HEK293 (cell line): ENCODE measurements around the gene KRT82.

ENCODE experiments used
- CTCF ChIA-PET: fragments of 350-600 bp; formaldehyde crosslinking; extraction: SDS; loops from one replicate; lab custom pipeline; 2021; ENCODE audit warnings: antibody characterized with exemption; lab: Yijun Ruan, JAX
- POLR2A ChIA-PET: fragments of 300-600 bp; formaldehyde crosslinking; extraction: SDS; loops from one replicate; lab custom pipeline; 2020; ENCODE audit warnings: antibody characterized with exemption, inconsistent platforms; lab: Yijun Ruan, JAX
- H3K27ac ChIP-seq: fragments of 200-500 bp; sonication (Bioruptor generic); 2 replicates; pipeline ENCODE4 v1.5.1; 2014; ENCODE audit warnings: low read depth, low read length, control low read depth, inconsistent platforms; ENCODE audit errors: extremely low read depth
- H3K36me3 ChIP-seq, 2 experiments: fragments of 200-500 bp in 1 of 2; sonication (Bioruptor generic) in 1 of 2; 1 replicate in 1 of 2; 2 replicates in 1 of 2; pipeline ENCODE4 v1.5.1; 2014 to 2017; ENCODE audit warnings: inconsistent platforms in 2 of 2, low read length in 2 of 2; ENCODE audit not compliant: control insufficient read depth in 2 of 2, insufficient read depth in 1 of 2
- H3K4me1 ChIP-seq: fragments of 200-500 bp; sonication (Bioruptor generic); 2 replicates; pipeline ENCODE4 v1.5.1; 2014; ENCODE audit warnings: mild to moderate bottlenecking, low read length, inconsistent platforms; ENCODE audit not compliant: control insufficient read depth, insufficient read depth
- H3K4me3 ChIP-seq: 2 replicates; pipeline ENCODE4 v1.5.1; 2011; ENCODE audit warnings: low read depth, mild to moderate bottlenecking, control low read depth, low read length, moderate library complexity
- H3K9me3 ChIP-seq: fragments of 200-500 bp; sonication (Bioruptor generic); 2 replicates; pipeline ENCODE4 v1.5.1; 2014; ENCODE audit warnings: low read depth, low read length, inconsistent platforms; ENCODE audit not compliant: control insufficient read depth, insufficient read depth
- GFI1B ChIP-seq: fragments of 450-650 bp; formaldehyde crosslinking; IDR thresholded peaks from 2 replicates; pipeline ENCODE4 v1.5.1; 2016; ENCODE audit warnings: missing biosample characterization, missing genetic modification characterization
- IKZF3 ChIP-seq: fragments of 450-650 bp; IDR thresholded peaks from 2 replicates; pipeline ENCODE4 v1.5.0; 2018; ENCODE audit warnings: missing biosample characterization, mild to moderate bottlenecking, missing genetic modification characterization, moderate library complexity
- KLF9 ChIP-seq: fragments of 450-650 bp; formaldehyde crosslinking; IDR thresholded peaks from 2 replicates; pipeline ENCODE4 v1.5.1; 2016; ENCODE audit warnings: missing biosample characterization, missing genetic modification characterization, low read depth
- ZFHX2 ChIP-seq: fragments of 450-650 bp; formaldehyde crosslinking; conservative IDR thresholded peaks from 2 replicates; pipeline ENCODE4 v1.5.1; 2016; ENCODE audit warnings: missing biosample characterization, missing genetic modification characterization
- ZIC2 ChIP-seq: fragments of 450-650 bp; formaldehyde crosslinking; IDR thresholded peaks from 2 replicates; pipeline ENCODE4 v1.5.1; 2016; ENCODE audit warnings: missing biosample characterization, missing genetic modification characterization
- ZNF114 ChIP-seq: fragments of 450-650 bp; formaldehyde crosslinking; IDR thresholded peaks from 2 replicates; pipeline ENCODE4 v1.5.0; 2017; ENCODE audit warnings: missing biosample characterization, missing genetic modification characterization
- ZNF133 ChIP-seq: fragments of 450-650 bp; formaldehyde crosslinking; IDR thresholded peaks from 2 replicates; pipeline ENCODE4 v1.5.1; 2016; ENCODE audit warnings: missing biosample characterization, missing genetic modification characterization
- ZNF146 ChIP-seq: fragments of 450-650 bp; formaldehyde crosslinking; IDR thresholded peaks from 2 replicates; pipeline ENCODE4 v1.5.1; 2016; ENCODE audit warnings: missing biosample characterization, missing genetic modification characterization
- ZNF148 ChIP-seq: fragments of 450-650 bp; formaldehyde crosslinking; IDR thresholded peaks from 2 replicates; pipeline ENCODE4 v1.5.0; 2017; ENCODE audit warnings: missing biosample characterization, missing genetic modification characterization, borderline replicate concordance
- ZNF211 ChIP-seq: fragments of 450-650 bp; formaldehyde crosslinking; IDR thresholded peaks from 2 replicates; pipeline ENCODE4 v1.5.1; 2016; ENCODE audit warnings: low read depth, missing biosample characterization, missing genetic modification characterization
- ZNF214 ChIP-seq: fragments of 450-650 bp; formaldehyde crosslinking; IDR thresholded peaks from 2 replicates; pipeline ENCODE4 v1.5.1; 2017; ENCODE audit warnings: missing biosample characterization, mild to moderate bottlenecking, missing genetic modification characterization, borderline replicate concordance
- ZNF280C ChIP-seq: fragments of 450-650 bp; formaldehyde crosslinking; IDR thresholded peaks from 2 replicates; pipeline ENCODE4 v1.5.1; 2016; ENCODE audit warnings: missing biosample characterization, missing genetic modification characterization
- ZNF302 ChIP-seq: fragments of 450-650 bp; formaldehyde crosslinking; IDR thresholded peaks from 2 replicates; pipeline ENCODE4 v1.5.1; 2016; ENCODE audit warnings: missing biosample characterization, missing genetic modification characterization, low read depth
- ZNF391 ChIP-seq: fragments of 450-650 bp; formaldehyde crosslinking; IDR thresholded peaks from 2 replicates; pipeline ENCODE4 v1.5.1; 2016; ENCODE audit warnings: low read depth, missing biosample characterization, missing genetic modification characterization, borderline replicate concordance
- ZNF423 ChIP-seq: fragments of 450-650 bp; formaldehyde crosslinking; IDR thresholded peaks from 2 replicates; pipeline ENCODE4 v1.5.1; 2016; ENCODE audit warnings: missing biosample characterization, missing genetic modification characterization
- ZNF596 ChIP-seq: fragments of 450-650 bp; IDR thresholded peaks from 2 replicates; pipeline ENCODE4 v1.5.0; 2018; ENCODE audit warnings: missing biosample characterization, mild to moderate bottlenecking, missing genetic modification characterization, moderate library complexity
- ZNF626 ChIP-seq: fragments of 450-650 bp; sonication (Bioruptor Pico); formaldehyde crosslinking; IDR thresholded peaks from 2 replicates; pipeline ENCODE4 v1.5.1; 2018; ENCODE audit warnings: missing biosample characterization, missing genetic modification characterization, inconsistent platforms
- ZNF670 ChIP-seq: fragments of 450-650 bp; formaldehyde crosslinking; IDR thresholded peaks from 2 replicates; pipeline ENCODE4 v1.5.1; 2016; ENCODE audit warnings: missing biosample characterization, missing genetic modification characterization, low read depth
- ZSCAN30 ChIP-seq: fragments of 450-650 bp; IDR thresholded peaks from 2 replicates; pipeline ENCODE4 v1.5.1; 2018; ENCODE audit warnings: missing biosample characterization, mild to moderate bottlenecking, missing genetic modification characterization, moderate library complexity
- ZXDB ChIP-seq: fragments of 450-650 bp; formaldehyde crosslinking; IDR thresholded peaks from 2 replicates; pipeline ENCODE4 v1.5.1; 2016; ENCODE audit warnings: missing biosample characterization, missing genetic modification characterization
- TF ChIP-seq, protein P1 (sequence below): fragments of 450-650 bp; formaldehyde crosslinking; IDR thresholded peaks from 2 replicates; pipeline ENCODE4 v1.5.1; 2016; ENCODE audit warnings: missing biosample characterization, missing genetic modification characterization
- TF ChIP-seq, protein P2 (sequence below): fragments of 450-650 bp; formaldehyde crosslinking; IDR thresholded peaks from 2 replicates; pipeline ENCODE4 v1.5.1; 2016; ENCODE audit warnings: missing biosample characterization, missing genetic modification characterization

KRT82 gene

GRCh38 chr12:52436828-52437474, 30.8 kb upstream of the KRT82 start (continued):
- TF ChIP-seq ZNF596 (tag by site-specific recombination) (no peak), ZNF133 (no peak), ZNF280C (no peak), ZNF626 (tag by site-specific recombination) (no peak), ZNF211 (tag by site-specific recombination) (no peak), ZXDB (tag by site-specific recombination) (no peak), GFI1B (no peak), KLF9 (tag by site-specific recombination) (no peak)
- TF ChIP-seq, protein P1, sequence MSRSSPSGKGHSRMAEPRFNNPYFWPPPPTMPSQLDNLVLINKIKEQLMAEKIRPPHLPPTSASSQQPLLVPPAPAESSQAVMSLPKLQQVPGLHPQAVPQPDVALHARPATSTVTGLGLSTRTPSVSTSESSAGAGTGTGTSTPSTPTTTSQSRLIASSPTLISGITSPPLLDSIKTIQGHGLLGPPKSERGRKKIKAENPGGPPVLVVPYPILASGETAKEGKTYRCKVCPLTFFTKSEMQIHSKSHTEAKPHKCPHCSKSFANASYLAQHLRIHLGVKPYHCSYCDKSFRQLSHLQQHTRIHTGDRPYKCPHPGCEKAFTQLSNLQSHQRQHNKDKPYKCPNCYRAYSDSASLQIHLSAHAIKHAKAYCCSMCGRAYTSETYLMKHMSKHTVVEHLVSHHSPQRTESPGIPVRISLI (tag by site-specific recombination): no peak
- TF ChIP-seq, protein P2, sequence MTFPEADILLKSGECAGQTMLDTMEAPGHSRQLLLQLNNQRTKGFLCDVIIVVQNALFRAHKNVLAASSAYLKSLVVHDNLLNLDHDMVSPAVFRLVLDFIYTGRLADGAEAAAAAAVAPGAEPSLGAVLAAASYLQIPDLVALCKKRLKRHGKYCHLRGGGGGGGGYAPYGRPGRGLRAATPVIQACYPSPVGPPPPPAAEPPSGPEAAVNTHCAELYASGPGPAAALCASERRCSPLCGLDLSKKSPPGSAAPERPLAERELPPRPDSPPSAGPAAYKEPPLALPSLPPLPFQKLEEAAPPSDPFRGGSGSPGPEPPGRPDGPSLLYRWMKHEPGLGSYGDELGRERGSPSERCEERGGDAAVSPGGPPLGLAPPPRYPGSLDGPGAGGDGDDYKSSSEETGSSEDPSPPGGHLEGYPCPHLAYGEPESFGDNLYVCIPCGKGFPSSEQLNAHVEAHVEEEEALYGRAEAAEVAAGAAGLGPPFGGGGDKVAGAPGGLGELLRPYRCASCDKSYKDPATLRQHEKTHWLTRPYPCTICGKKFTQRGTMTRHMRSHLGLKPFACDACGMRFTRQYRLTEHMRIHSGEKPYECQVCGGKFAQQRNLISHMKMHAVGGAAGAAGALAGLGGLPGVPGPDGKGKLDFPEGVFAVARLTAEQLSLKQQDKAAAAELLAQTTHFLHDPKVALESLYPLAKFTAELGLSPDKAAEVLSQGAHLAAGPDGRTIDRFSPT: no peak

GRCh38 chr12:52436000-52436827, 30.1 kb upstream of the KRT82 start:
- Histone ChIP-seq H3K27ac (no peak overlapping the region), H3K4me1 (no peaks in the 10 kb centered on the region), H3K4me3 (no peak overlapping the region), H3K9me3 (no peaks in the 10 kb centered on the region), H3K36me3 (no peaks in the 10 kb centered on the region)
- no peak for TF ChIP-seq ZIC2
- no peak for TF ChIP-seq ZFHX2 (tag by site-specific recombination)
- TF ChIP-seq ZNF423: no peak
- TF ChIP-seq ZNF670 (tag by site-specific recombination): no peak
- TF ChIP-seq ZNF302 (tag by site-specific recombination): no peak
- no peak for TF ChIP-seq ZSCAN30 (tag by site-specific recombination)
- ChIA-PET CTCF (interaction anchor here (0.6 to 0.7 kb wide), 2 partner anchors 28 to 435 kb away, joined by 3 to 4 read pairs; no protein-coding TSS in a partner anchor), POLR2A (no interaction called here)

GRCh38 chr12:52435659-52435999, 29.5 kb upstream of the KRT82 start:
- Histone ChIP-seq H3K4me1 (no peaks in the 10 kb centered on the region), H3K9me3 (no peaks in the 10 kb centered on the region), H3K27ac (no peak overlapping the region), H3K36me3 (no peaks in the 10 kb centered on the region), H3K4me3 (no peak overlapping the region)
- TF ChIP-seq ZNF146 (tag by site-specific recombination) (no peak), ZNF114 (no peak), ZNF391 (tag by site-specific recombination) (no peak), ZNF148 (tag by site-specific recombination) (no peak), IKZF3 (tag by site-specific recombination) (no peak), ZNF214 (no peak)
- ChIA-PET CTCF (interaction anchor here (0.7 kb wide), 1 partner anchor 435 kb away, joined by 4 read pairs; no protein-coding TSS in a partner anchor), POLR2A (no interaction called here)
